ENCODE results near the gene STXBP6. TPM values are rescaled to one million over a fixed set of nuclear protein-coding genes. Genes with fewer than 3 reads are reported as not detected.

Gene STXBP6
- total and polyA plus RNA-seq, 2 of the 13 experiments (the other 11 are each of a cell fraction or from before 2014, with no cell fraction given): 35.3 to 42.8 TPM

GRCh38 chr14:25050269-25051150, 563 bp upstream of the STXBP6 start (continued):
- TF ChIP-seq ZNF124 (CRISPR knock-in tag; IDR thresholded peaks at IDR 0.05) (no peak), BCLAF1 (IDR thresholded peaks at IDR 0.05) (no peak), MAFK (conservative IDR thresholded peaks at IDR 0.05 in 1 of 2, IDR thresholded peaks at IDR 0.05 in 1 of 2; ENCODE audit: low read length in 2 of 2) (no peak), SPEN (CRISPR knock-in tag; IDR thresholded peaks at IDR 0.05; ENCODE audit: low read depth) (no peak; the same call in 1 of the 2 replicates), ZNF512 (CRISPR knock-in tag; IDR thresholded peaks at IDR 0.05) (no peak), ZNF800 (CRISPR knock-in tag; IDR thresholded peaks at IDR 0.05) (no peak), USF2 (IDR thresholded peaks at IDR 0.05; ENCODE audit: low read depth, low read length) (no peak), USF2 (CRISPR knock-in tag; IDR thresholded peaks at IDR 0.05; ENCODE audit: borderline replicate concordance) (no peak), TARDBP (CRISPR knock-in tag; IDR thresholded peaks at IDR 0.05) (no peak), SRY (CRISPR knock-in tag; IDR thresholded peaks at IDR 0.05) (peak; percentile 17; the same call in 1 of the 2 replicates), MIER3 (CRISPR knock-in tag; IDR thresholded peaks at IDR 0.05; ENCODE audit: borderline replicate concordance) (no peak), PRPF4 (IDR thresholded peaks at IDR 0.05; ENCODE audit: low read depth, low read length, poor library complexity, severe bottlenecking) (no peak), ZFAT (CRISPR knock-in tag; conservative IDR thresholded peaks at IDR 0.05) (no peak), PLSCR1 (CRISPR knock-in tag; IDR thresholded peaks at IDR 0.05; ENCODE audit: borderline replicate concordance) (no peak), ZFP37 (CRISPR knock-in tag; IDR thresholded peaks at IDR 0.05; ENCODE audit: borderline replicate concordance) (peak; percentile 88; the same call in 1 of the 2 replicates), GLI4 (CRISPR knock-in tag; IDR thresholded peaks at IDR 0.05; ENCODE audit: borderline replicate concordance) (no peak), TRIM22 (IDR thresholded peaks at IDR 0.05) (no peak)

Measured in HepG2 (cell line).